SK-N-DZ (cell line): ENCODE measurements around the gene FOXA3. TPM values are rescaled to one million over a fixed set of nuclear protein-coding genes. Genes with fewer than 3 reads are reported as not detected.

Source experiments
- DNase-seq: peaks from one replicate; pipeline ENCODE4 v3.0.0-alpha.2; 2015; ENCODE audit warnings: low spot score
- polyA plus RNA-seq, 2 experiments: library from polyadenylated mRNA; depleted of rRNA; stranded (reverse); fragments of >200 nt; gene quantifications; 2 replicates each; pipeline ENCODE4 v1.2.3, GENCODE V29; 2014

Gene FOXA3
- polyA plus RNA-seq (2014; cell fraction: cytosol; rRNA removed) = 0.38 and 0.67 TPM in 2 replicates
- polyA plus RNA-seq (2014; cell fraction: nucleus; rRNA removed) = not detected in 2 replicates

GRCh38 chr19:45863840-45864628 lies at the start of gene FOXA3:
Gene FOXA3, plus strand, starts transcription at chr19:45864326. Its CDS starts 131 bp downstream, at chr19:45864457.
- no peak for DNase-seq

GRCh38 chr19:45814851-45815480 lies 49.2 kb upstream of the FOXA3 start, which contains the start of gene RSPH6A:
Gene RSPH6A, minus strand, starts transcription at chr19:45815308. Its CDS starts 132 bp downstream, at chr19:45815176.
- no peak for DNase-seq

- DNase-seq = peak; percentile 80
Measured at GRCh38 chr19:45815481-45816216, 48.5 kb upstream of the FOXA3 start.

GRCh38 chr19:45816236-45817009 lies 47.7 kb upstream of the FOXA3 start:
- DNase-seq = no peak

- DNase-seq = peak; percentile 94
Measured at GRCh38 chr19:45817010-45817724, 47.0 kb upstream of the FOXA3 start.

- DNase-seq = no peak
Measured at GRCh38 chr19:45817725-45818301, 46.3 kb upstream of the FOXA3 start.

GRCh38 chr19:45819769-45820168 lies 44.4 kb upstream of the FOXA3 start:
- no peak for DNase-seq

- no peak for DNase-seq
Measured at GRCh38 chr19:45820413-45821102, 43.6 kb upstream of the FOXA3 start.

GRCh38 chr19:45821103-45821521 lies 43.0 kb upstream of the FOXA3 start:
- no peak for DNase-seq

- DNase-seq = no peak
Measured at GRCh38 chr19:45821570-45821969, 42.6 kb upstream of the FOXA3 start.

- no peak for DNase-seq
Measured at GRCh38 chr19:45822716-45823115, 41.4 kb upstream of the FOXA3 start.

- DNase-seq = no peak
Measured at GRCh38 chr19:45823182-45823581, 40.9 kb upstream of the FOXA3 start.

GRCh38 chr19:45824041-45824471 lies 40.1 kb upstream of the FOXA3 start:
- DNase-seq = no peak

GRCh38 chr19:45824531-45825262 lies 39.4 kb upstream of the FOXA3 start:
- DNase-seq = no peak

GRCh38 chr19:45825263-45825605 lies 38.9 kb upstream of the FOXA3 start:
- DNase-seq = no peak

- no peak for DNase-seq
Measured at GRCh38 chr19:45825917-45826893, 37.9 kb upstream of the FOXA3 start.

GRCh38 chr19:45826934-45827333 lies 37.2 kb upstream of the FOXA3 start:
- DNase-seq = no peak
